ENCODE measurements around the gene SH3BP5L.

DNA sequence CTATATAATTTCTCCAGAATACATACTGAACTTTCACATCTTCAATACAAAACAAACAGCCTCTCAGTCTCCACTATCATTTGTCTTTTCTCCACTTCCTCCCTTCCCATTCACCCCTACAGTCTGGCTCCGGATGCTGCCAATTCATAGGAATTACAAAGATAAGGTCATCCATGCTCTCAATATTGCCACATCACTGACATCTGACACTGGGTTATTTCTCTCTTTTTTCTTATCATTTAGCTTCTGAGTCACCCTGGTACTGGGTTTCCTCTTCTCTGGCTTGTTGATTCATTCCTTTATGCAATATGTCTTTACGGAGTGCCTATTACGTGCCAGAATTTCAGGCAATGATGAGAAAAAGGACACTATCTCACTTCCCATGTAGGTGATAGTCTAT lies 3.1 kb upstream of the SH3BP5L start:
- no peak for TF ChIP-seq POLR2AphosphoS5 (IDR thresholded peaks at IDR 0.05)
- no peak for TF ChIP-seq POLR2A (IDR thresholded peaks at IDR 0.05)

All from breast epithelium (tissue), 3 donors.